GM21515 (cell line): ENCODE data around the gene ENPP7.

ENCODE experiments used
- ATAC-seq: cut with Tn5 transposase; IDR thresholded peaks from one replicate; pipeline ENCODE4 v1.9.1; 2021; ENCODE audit not compliant: unreplicated experiment

The ENPP7 gene

DNA sequence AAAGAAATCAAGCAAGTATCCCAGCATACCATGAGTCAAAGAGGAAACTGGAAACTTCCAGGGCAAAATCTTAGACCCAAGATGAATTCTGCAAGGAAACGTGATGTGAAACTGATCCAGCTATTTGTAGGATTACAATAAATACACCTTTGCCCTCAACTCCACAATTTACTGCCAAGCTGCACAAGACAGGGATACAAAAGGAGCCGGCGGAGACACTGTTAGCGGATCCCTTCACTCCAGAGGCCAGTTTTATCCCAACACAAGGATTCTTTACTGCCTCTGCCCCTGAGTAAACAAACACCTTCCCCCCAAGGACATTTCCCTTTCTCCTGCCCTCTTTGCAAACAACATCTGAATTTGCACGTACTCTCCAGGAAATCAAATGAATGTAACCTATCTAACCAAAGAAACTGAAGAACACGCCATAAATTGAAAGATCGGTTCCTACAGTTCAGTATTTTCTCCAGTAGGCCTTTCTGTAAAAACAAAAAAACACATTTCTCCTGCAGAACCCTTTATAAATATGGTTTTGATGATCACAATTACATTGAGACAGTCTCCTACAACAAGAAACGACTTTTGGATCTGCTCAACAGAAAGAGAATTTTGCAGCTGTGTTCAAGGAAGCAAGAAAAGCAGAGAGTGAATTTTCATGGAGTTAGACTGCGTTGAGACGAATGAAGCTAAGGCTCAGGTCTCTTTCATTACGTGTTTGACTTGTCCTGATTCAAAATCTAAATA lies 45.8 kb downstream of the ENPP7 start:
- ATAC-seq = no peak

DNA sequence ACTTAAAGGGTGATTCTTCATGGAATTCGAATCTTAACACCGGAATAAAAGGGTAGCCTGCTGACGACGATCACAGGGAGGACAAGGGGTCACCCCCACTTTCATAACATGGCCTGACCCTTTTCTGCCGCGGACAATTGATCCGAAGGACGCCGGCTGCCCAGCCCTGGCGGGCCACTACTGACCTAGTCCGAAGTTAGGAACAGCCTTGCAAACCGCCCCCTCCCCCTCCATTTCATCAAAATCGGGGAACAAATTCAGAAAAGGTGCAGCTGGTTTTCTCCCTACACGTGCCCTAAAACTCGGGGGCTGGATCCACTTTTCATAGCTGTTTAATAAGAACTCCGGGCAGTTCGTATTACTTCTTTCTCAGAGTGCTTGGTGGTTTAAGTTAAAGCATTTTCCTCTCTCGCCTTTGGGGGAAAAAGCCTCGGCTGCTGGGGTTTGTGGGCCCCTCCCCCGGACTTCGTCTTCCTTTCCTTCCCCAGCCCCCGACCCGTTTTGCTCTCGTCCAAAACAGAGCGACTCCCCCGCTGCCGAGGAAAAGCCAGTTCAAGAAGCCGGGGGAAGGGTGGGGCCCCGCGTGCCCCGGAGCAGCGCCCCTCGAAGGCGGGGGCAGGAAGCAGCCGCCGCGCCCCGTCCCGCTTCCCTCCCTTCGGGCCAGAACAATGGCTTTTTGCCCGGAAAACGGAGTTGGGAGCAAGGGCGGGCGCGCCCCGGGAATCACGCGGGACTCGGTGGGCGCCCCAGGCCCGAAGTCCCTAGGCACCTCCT lies 46.6 kb downstream of the ENPP7 start:
- ATAC-seq = no peak

DNA sequence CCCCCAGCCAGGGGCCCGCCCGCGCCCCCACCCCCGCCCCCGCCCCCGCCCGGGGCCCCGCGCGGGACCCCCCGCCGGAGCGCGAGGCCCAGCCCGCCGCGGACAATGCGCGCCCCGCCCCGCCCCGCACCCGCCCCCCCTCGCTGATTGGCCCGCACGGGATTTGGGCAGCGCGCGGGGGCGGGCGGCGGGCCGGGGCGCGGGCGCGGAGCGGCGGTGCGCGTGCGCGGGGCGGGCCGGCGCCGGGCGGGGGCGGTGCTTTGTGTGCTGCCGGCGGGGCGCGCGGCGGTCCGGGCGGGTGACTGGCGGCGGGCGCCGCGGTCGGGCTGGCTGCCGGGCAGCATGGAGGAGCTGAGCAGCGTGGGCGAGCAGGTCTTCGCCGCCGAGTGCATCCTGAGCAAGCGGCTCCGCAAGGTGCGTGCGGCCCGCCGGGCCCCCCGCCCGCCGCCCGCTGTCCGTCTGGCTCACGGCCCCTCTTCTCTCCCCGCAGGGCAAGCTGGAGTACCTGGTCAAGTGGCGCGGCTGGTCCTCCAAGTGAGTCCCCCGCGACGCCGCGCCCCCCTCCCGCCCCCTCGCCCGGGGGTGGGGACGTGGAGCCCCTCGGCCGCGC lies 47.3 kb downstream of the ENPP7 start, which contains the start of gene CBX2:
Gene CBX2, plus strand, starts transcription at position 255 of the 610 bp plus-strand sequence. Its CDS starts 88 bp downstream, at position 343.
- peak; percentile 64 for ATAC-seq

- peak; percentile 29 for ATAC-seq
Observed at GRCh38 chr17:79778504-79779083, 47.9 kb downstream of the ENPP7 start.

DNA sequence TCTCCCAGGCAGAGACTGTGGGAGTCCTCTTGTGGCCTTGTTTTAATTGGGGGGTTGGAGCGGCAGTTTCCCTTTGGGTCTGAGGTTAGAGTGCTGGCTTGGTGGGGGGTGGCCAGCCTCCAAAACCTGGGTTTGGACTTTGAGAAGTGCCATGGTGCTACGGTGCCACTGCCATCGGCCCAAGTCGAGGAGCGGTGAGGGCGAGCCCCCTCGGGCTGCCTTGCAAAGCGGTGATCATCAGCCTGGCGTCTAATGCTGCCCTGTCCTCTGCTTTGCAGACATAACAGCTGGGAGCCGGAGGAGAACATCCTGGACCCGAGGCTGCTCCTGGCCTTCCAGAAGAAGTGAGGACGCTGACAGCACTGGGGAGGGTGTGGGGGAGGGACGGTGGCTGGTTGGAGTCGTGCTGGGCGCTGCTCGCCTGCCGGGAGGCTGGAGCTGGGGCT lies 48.4 kb downstream of the ENPP7 start:
- ATAC-seq = no peak

- no peak for ATAC-seq
Observed at GRCh38 chr17:79779661-79780365, 49.1 kb downstream of the ENPP7 start.

DNA sequence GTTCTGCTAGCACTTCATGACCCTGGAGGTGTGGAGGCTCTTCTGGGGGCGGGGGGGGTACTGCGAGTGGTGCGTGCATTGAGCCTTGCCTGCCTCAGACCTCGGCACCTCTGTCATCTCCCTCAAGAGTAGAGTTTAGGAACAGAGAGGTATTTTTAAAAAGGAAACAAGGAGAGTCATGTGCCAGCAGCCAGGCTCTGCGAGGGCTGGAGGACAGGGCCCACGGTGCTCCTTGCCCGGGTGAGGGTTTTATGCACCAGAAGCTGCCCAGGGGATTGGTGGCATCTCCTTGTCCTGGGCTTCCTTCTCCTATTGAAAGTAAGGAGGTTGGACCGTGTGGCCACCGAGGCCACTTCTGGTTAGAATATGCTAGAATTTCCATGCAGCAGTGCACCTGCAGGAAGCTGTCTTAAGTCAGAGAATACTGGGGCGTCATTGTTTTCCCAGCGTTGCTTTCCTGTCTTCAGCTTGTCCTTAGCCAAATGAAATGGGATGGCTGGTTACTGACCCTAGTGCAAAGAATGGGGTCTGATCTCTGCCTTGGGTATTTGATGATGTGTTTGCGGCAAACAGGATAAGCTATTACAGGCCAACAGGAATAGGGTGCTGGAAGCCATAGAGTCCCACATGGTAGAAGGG lies 50.4 kb downstream of the ENPP7 start:
- ATAC-seq = no peak

DNA sequence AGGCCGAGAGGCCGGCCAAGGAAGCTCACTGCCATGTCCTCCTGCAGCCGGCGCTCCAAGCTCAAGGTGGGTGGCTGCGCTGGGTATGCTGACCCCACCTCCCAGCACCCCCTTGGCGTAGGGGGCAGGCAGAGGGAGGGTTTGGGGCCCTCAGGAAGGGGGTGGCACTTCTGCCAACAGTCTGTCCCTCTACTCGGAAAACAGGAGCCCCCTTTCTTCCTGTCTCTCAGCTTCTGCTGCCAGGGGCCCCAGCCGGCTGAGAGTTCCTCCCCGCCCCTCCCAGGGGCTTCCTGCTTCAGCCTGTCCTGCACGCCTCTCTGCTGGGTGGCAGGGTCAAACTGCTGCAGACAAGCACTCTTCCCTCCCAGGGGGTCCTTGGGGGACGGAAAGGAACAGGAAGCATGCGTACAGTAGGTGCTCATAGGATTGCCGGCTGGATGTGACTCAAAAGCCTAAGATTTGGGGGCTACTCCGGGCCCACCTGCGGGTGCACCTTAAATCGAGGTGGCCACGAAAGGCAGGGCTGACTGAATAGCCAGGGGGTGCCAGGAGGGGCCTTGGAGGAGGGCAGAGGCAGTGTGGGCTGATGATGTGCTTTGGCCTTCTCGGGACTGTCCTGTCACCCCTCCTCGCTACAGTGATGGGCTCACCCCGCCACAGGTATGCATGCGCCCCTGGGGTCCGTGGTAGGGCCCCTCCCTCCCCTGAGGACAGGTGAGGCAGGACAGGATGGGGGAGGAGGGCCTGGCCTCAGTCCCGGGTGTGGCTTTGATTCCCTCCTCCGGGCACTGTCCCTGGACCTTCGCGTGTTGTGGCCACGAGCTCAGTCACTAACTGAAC lies 51.2 kb downstream of the ENPP7 start:
- no peak for ATAC-seq

- no peak for ATAC-seq
Observed at GRCh38 chr17:79783891-79784290, 53.1 kb downstream of the ENPP7 start.

- ATAC-seq = no peak
Observed at GRCh38 chr17:79784353-79785016, 53.7 kb downstream of the ENPP7 start.

- ATAC-seq = no peak
Observed at GRCh38 chr17:79785017-79785899, 54.5 kb downstream of the ENPP7 start.

- ATAC-seq = no peak
Observed at GRCh38 chr17:79785900-79786810, 55.4 kb downstream of the ENPP7 start.

DNA sequence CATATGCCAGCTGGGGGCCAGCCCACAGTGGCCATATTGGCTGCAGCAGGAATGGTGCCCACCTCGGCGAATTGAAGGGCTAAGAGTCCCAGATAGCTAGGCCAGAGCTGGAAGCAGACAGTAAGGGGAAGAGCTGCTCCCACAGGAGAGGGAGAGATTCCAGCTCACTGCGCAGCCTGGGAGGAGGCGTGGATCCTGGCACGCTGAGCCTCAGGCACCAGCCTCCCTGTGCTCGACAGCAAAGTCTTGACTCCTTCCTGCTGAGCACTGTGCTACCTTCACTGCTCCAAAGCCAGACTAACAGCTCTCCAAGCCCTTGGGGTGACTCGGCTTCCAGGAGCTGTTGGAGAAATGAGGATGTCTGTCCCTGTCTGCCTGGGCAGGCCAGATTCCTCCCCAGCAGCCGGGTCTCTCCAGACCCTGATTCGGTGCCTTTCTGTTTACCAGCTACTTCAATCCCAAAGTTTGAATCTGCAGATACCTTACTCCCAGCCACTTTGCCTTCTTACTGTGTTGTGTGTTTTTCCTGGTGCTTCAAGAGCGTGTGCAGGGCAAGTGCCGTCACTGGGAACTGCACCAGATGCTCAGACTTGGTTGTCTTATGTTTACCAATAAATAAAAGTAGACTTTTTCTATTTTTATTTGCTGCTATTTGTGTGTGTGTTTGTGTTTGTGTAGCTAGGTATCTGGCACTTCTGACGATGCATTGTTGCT lies 56.3 kb downstream of the ENPP7 start:
- no peak for ATAC-seq

- no peak for ATAC-seq
Observed at GRCh38 chr17:79788455-79788854, 57.7 kb downstream of the ENPP7 start.

- no peak for ATAC-seq
Observed at GRCh38 chr17:79788989-79789942, 58.5 kb downstream of the ENPP7 start.
